ENCODE data around the gene VPREB3.
"Not testable (repeated sequence)": the region's sequence is repeated elsewhere in the genome, so short reads cannot be mapped to it uniquely, and the experiment has no call there.

Gene VPREB3

DNA sequence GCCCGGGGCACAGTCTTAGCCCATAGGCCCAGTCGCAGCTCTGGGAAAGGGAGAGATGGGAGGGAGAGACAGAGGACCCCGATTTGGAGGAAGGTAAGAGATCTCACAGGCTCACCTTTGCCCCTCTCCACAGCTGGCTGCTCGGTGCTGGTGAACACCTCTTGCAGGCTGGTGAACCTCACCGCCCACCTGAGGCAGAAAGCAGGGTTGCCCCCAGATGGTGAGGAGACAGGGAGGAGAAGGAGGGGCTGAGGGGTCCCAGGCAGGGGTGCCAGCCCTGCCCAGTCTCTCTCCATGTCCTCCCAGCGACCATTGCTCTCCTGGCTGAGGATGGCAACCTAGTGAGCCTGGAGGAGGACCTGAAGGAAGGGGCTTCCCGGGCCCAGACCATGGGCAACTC is 9.7 kb upstream of the VPREB3 start:
- DNase-seq: no peak

DNA sequence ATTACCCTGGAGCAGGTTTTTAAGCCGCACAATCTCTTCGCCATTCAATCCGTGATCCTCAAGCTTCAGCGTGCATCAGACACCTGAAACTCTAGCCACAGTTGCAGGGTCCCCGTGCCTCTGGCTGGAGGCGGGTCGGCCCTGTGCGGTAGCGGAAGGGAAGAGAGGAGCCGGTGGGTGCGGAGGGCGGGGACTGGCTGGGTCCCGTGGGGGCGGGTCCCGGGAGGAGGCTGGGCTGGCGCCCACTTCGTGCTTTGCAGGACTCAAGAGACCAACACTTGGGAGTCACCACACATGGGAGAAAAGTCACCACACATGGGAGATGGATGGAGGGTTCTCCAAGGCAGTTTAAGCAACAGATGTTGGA is 9.3 kb upstream of the VPREB3 start:
- DNase-seq: peak; percentile 33 to 38

DNA sequence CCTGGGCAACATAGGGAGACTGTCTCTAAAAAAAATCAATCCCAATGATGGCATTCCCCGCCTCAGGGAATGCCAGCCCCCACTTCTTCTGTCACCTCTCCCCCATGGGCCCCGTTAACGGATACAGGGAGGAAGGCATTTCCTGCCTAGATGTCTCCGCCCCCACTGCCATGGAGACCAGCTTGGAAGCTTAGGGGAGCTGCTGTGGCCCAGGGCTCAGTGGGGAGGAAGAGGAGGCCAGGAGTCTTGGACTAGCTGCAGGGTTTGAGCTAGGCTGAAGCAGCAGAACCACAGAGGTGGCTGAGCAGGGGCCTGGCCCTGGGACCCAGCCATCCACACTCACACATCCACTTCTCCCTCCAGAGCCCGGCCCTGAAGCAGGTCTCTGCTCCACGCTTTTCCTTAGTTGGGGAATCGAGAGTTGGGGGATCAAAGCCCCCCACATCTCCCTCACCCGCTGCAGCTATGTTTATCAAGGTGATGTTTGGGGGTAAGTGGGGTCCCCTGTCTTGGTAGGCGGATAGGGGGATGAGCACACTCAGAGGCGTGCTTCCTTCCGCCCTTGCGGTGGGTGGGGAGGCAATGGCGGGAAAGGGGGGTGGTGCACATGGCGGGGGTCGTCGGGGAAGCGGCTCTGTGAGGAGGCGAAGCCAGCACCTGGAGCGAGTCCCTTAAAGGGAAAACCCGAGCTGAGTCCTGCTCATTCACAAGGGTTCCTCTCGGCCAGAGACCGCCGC is 8.8 kb upstream of the VPREB3 start, which contains the start of gene C22orf15:
Gene C22orf15, plus strand, starts transcription at position 149 of the 737 bp plus-strand sequence. Its CDS starts 317 bp downstream, at position 466.
- peak in 1 of 2 donors; percentile 7 for DNase-seq

DNA sequence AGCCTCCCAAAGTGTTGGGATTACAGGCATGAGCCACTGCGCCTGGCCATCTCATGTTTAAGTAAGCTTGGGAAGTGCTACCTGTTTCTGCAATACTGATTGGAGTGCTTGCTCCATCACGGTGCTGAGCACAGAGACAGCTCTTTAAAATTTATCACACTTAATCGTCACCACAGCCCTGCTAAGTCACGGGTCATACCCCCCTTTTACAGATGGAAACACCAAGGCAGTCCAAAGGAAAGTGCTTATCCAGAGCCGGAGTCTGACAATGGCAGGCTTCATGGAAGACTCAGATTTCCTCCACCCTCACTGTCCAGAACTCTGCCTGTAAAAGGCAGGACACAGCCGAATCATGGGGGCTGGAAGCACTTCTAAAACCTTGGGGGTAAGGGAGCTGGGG is 5.8 kb upstream of the VPREB3 start:
- DNase-seq: no peak

DNA sequence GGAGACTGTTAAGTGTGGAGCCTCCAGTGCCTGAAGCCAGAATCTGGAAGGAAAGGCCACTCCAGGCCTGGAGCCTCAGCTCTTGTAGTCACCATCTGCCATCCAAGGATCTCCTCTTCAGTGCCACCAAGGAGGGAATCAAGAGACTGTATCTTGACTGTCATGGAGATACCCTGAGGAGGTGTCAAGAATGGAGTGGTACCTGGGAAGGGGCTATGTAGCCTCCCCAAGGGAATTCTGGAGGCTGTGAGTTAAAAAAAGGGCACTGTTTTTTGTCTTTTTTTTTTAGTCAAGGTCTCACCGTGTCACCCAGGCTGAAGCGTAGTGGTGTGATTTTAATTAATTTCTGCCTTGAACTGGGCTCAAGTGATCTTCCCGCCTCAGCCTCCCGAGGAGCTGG is 5.3 kb upstream of the VPREB3 start:
- no peak for DNase-seq

DNA sequence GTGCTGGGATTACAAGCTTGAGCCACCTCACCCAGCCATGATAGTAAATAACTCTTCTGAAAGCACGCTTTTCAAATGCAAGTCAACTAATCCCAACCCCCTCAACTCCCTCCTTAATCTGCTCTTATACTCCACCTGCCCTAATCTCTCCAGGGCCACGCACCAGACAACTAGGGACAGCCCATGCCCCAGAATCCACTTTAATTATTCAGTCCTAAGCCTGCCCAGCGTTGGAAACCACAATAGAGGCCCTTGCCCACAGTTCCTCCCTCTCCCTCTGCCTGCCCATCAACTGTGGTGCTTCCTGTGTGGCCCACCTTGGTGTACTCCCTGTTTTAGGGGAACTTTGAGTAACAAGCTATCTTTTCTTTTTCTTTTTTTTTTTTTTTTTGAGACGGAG is 2.7 kb upstream of the VPREB3 start:
- no peak for DNase-seq

DNA sequence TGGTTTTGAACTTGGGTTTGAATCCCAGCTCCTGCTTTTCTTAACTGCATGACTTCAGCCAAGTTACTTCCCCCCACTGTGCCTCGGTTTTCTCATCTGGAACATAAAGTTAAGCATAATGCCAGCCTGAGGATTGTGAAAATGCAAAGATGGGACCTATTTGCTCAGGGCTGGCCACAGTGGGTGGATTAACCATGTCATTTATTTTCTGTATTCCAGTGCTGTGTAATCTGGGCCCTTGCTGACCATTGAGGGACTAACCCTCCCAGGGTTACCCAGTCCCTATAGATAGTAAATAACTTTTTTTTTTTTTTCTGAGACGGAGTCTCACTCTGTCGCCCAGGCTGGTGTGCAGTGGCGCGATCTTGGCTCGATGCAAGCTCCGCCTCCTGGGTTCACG is 1.5 kb upstream of the VPREB3 start:
- DNase-seq: no peak

DNA sequence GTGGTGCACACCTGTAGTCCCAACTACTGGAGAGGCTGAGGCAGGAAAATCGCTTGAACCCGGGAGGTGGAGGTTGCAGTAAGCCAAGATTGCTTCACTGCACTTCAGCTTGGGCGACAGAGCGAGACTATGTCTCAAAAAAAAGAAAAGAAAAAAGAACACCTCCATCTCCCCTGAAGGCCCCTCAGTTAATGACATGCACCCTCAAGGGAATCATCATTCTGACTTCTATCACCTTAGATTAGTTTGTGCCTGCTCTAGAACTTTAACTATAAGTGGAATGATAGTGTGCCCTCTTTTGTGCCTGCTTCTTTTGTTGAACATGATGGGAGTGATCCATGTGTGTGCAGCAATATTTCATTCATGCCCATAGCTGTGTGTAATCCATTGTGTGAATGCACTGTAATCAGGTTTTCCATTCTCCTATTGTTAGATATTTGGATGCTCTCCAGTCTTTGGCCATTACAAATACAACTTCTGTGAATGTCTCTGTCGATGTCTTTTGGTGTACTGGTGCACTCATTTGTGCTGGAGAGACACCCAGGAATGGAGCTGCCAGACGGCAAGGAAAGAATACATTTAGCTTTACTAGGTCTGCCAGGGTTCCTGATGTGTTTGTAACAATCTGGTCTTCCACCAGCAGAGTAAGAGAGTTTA is 883 bp upstream of the VPREB3 start:
- no peak for DNase-seq

DNA sequence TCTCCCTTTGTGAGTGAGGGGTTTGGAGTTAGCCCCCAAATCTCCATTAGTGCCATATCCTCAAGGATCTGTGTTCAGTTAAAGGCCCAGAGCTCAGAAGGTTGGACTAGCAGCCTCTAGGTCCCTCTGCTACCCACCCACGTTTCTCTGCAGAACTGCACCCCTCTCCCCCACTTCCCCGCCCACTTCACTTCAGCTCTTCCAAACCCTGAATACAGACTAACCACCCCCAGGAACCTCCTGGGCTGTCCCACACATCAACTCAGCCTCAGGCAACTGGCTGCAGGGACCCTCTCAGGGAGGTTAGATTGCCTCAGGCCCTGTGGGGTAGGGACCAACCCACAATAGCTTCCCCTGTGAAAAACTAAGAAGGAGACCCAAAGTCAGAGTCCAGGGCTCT is 840 bp downstream of the VPREB3 start:
- no peak for DNase-seq

DNA sequence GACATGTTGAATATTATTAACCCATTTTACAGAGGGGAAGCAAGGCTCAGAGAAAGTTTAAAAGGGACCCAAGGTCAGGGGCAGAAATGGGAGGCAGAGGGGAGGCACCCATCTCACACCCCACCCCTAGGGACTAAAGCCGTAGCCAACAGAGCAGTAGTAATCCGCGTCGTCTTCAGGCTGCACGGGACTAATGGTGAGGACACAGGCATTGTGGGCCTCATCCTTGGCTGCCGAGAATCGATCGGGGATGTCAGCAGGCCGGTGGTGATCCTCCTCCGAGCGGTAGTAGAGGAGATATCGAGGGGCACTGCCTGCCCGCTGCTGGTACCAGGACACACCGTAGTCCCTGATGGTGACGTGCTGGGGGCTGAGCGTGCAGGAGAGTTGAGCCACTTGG is 1.5 kb downstream of the VPREB3 start:
- peak in 1 of 2 donors; percentile 30 for DNase-seq

DNA sequence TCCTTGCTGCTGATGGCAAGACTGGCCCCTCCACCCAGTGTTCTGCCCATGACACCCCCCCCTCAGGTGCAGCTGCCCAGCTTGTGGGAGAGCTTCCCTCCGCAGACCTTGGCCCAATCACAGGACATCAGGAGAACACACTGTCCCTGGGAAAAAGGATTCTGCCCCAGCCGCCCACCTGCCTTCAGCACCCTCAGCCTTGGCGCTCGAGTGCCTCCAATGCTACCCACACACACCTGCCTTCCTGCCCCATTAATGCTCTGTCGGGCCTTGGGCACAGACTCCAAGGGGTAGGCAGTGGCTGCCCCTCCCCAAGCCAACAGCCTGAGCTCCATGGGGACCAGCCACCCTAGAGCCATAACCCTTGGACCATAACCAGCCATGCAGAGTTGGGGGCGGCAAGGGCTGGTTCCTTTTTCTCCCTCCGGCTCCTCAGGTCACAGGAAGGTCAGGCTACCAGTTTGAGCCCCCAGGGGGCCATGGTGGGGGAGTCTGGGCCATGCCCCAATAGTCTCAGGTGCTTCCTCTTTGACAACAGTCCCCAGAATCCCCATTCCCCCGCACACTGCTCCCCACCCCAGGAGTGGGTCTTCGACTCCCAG is 2.0 kb downstream of the VPREB3 start:
- peak in 1 of 2 donors; percentile 80 for DNase-seq

DNA sequence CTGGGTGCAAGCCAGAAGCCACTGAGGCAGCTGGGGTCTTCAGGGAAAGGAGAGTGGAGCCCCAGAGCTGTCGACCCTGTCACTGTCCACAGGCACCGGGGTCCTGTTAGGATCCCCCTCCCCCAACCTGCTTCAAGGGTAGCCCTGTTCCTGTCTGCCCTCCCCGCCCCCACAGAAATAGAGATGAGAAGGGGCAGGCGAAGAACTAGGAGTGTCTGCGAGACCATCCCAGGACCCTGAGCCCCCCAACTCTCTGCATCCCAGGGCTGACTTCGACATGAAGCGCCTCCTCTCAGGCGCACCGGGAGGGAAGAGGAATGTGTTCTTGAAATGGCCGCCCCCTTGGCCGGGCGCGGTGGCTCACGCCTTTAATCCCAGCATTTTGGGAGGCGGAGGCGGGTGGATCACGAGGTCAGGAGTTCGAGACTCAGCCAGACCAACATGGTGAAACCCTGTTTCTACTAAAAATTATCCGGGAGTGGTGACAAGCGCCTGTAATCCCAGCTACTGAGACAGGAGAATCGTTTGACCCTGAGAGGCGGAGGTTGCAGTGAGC is 2.7 kb downstream of the VPREB3 start:
- DNase-seq: no peak

DNA sequence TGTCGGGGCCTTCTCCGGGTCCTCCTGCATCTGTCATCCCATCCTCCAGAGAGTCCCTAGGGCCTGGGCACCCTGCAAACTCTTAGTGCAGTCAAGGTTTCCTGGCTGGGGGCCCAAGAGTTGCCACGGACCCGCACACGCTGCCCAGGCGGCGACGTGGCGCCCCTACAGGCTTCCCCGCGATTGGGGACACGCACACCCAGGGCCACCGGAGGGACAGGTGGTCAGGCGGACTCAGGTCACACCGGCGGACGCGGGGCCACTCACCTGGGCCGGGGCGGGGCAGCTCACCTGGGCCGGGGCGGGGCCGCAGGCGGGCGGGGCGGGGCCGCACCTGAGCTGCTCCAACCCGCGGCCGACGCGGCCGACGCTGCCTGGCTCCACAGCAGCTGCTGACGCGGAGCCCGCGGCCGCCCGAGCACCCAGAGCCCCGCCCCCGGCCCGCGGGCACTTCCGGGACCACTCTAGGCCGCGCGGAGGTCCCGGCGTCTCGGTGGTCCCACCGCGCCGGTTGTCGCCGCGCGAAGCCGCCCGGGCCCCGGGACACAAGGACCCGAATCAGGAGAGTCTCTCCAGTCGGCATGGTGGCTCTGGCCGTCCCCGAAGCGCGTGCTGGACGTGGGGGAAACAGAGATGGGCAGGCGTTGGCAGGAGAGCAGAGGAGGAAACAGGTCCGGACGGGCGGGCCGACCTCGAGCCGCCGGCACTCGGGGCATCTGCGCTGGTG is 3.3 kb downstream of the VPREB3 start, which contains the start of gene ZNF70:
Gene ZNF70, minus strand, starts transcription at position 399 of the 727 bp plus-strand sequence. CDS start 5,972 bp downstream, outside the sequence.
- DNase-seq: peak; percentile 87 to 88

DNA sequence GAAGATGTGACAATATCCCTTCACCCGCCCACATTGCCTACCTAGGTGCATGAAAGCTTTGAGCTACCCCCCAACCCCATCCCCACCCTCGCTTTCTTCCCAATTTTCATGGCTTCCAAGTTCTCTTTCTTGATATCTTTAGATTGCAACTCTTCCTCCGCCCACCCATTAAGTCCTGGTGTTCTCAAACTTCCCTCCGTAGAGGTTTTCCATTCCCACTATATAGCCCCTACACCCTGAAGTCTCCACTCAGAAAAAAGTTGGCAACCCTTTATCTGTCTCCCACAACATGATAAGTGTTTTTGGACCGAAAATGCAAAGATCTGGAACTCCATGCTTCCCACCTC is 3.9 kb downstream of the VPREB3 start:
- no peak for DNase-seq

DNA sequence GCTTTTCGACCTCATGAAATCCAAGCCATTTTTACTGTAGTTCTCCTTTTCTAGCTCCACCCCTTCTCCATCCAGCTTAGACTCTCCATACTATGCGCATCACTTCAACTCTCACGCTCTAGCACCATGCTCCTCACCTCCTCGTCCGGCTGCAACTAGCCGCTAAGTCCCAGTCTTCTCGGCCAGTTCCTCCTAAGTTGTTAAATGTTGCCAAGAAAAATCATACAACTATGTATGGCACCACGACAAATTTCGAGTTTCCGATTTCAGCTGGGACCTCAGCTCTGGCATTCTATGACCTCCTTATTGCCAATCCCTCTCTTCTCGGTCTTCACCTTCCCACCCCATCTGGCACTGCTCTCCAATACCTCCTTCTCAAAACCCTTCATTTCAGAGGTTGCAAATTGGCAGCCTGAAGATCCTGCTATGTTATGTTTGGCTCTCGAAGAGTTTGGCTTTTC is 4.4 kb downstream of the VPREB3 start:
- no peak for DNase-seq

DNA sequence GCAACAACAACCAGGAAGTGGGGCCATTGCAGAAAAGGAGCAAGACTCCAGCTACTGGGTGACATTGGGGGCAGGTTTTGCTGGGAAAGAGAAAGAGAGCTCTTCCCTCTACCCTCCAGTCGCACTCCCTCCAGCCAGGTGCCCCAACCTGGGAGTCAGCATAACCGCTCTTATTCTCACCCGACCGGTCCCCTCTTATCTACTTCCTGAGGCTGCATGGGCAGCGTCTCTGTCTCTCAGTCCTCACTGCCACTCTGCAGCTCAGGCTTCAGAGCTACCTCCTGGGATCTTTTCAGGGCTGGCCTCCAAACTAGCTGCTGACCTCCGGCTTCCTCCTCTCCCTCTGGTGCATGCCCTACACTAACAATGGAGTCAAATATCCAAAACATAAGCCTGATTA is 8.4 kb downstream of the VPREB3 start:
- no peak for DNase-seq

DNA sequence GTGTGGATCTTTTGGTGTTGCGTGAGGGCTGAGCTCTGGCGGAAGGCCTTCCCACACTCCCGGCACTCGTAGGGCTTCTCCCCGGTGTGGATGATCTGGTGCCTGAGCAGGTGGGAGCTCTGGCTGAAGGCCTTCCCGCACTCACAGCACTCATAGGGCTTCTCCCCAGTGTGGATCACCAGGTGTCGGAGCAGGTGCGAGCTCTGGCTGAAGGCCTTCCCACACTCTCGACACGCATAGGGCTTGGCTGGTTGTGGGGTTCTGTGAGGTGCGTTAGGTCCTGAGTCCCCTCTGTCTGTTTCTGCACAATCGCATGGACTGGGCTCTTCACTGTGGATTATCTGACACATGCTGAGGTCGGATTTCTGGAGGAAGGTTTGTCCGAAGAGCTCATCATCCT is 9.7 kb downstream of the VPREB3 start:
- no peak for DNase-seq

DNA sequence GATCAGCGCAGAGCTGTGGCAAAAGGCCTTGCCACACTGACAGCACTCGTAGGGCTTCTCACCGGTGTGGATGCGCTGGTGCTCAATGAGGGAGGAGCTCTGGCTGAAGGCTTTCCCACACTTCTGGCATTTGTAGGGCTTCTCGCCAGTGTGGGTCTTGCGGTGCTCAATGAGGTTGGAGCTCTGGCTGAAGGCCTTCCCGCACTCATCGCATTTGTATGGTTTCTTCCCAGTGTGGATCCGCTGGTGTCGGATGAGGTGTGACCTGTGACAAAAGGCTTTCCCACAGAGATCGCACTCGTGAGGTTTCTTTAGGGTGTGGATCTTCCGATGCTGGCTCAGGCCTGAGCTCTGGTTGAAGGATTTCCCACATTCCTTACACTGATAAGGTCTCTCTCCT is 10.2 kb downstream of the VPREB3 start:
- DNase-seq: no peak

DNA sequence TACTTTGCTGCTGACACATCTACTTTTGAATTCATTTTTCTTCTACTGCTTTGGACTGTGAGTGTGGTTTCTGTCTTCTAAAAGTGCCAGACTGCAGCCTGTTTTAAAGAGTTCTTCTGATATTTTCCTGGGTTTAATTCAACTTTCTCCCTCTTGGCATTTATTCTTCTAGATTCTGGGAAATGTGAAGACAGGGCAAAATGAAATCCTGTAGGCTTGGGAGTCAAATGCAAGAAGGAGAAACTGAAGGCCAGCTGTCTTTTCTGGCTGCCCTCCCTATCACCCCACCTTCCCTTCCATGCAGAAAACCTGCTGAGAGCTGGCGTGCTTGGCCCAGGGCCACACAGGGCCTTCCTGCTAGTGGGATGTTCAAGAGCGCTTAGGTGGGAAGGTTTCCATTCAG is 10.9 kb downstream of the VPREB3 start:
- DNase-seq: no peak

DNA sequence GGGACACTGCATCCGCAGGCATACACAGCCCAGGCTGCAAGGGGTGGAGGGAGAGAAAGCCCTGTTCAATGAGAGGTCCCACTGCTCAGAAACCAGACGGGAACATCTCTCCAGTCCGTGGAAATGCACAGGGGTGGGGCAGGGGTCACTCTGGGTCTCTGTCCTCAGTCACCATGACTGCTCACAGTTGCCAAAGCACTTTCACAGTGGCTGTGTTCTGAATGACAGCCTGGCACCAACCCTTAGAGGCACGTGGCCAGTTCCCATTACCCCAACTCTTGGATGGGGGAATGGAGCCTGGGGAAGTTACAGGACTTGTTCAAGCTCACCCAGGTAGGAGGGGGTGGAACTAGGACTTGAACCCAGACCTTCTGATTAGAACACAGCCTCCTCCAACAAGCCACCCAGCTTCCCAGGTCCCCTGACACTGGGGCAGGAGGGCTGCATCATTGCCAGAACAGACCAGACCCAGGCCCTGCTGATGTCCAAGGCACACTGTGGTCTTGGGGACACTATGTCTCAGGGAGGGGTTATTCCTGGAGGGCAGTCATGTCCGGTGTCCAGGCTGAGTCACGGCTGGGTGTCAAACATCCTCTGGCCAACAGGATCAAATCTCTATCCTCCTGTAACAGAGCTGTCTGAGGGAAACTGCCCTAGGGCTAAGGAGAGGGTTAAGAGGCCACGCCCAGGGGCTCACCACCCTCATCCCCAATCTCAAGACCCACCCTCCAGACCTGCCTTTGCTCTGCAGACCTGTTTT is 11.5 kb downstream of the VPREB3 start:
- no peak for DNase-seq

DNA sequence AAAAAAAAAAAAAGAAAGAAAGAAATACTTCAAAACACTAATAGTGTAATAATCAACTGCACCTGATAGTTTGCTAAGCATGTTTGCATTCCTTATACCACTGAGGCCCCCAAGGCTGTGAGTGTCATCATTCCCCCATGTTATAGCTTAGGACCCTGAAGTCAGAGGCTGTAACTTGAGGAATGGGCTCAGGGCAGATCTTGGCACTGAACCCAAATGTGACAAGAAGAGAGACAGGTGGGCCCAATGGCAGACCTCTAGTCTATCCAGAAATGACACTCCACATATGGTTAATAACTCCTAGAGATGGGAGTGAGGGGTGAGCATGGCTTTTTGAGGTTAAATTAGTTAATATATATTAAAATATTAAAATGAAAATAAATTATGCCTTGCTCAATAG is 16.5 kb downstream of the VPREB3 start:
- no peak for DNase-seq

DNA sequence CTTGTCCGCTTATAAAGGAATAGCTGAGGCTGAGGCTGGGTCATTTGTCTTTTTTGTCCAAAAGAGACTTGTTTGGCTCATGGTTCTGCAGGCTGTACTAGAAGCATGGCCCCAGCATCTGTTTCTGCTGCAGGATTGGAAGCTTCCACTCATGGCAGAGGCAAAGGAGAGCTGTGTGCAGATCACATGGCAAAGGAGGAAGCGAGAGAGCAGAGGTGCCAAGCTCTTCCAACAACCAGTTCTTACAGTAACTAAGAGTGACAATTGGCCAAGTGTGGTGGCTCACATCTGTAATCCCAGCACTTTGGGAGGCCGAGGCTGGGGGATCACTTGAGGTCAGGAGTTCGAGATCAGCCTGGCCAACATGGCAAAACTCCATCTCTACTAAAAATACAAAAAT is 26.1 kb downstream of the VPREB3 start:
- DNase-seq: not testable (repeated sequence)

Measured in CD4-positive, alpha-beta T cell treated with Interleukin-4 for 1 hour (primary cell).